Right ventricle myocardium inferior (tissue), 1 donor: ENCODE data around the gene STARD9. TPM values are rescaled to one million over a fixed set of nuclear protein-coding genes. Genes with fewer than 3 reads are reported as not detected.
A peak's percentile ranks its signal among the peaks of the same experiment; 100 is the strongest.

Source experiments
- ATAC-seq: fragments of 200-7000 bp; cut with Tn5 transposase; one replicate; pipeline ENCODE4 v1.9.1; 2020; ENCODE audit warnings: mild to moderate bottlenecking, moderate library complexity
- DNase-seq: peaks from one replicate; pipeline ENCODE4 v3.0.0; 2021; ENCODE audit errors: missing footprints
- intact Hi-C: fragments of 100-400 bp; cut with DNase I; formaldehyde crosslinking; loops from one replicate; pipeline ENCODE4 v1.11.0; 2022
- total RNA-seq: library from RNA; stranded (reverse); fragmentation: NEBNext Ultra II Directional; extraction: Animal tissue kit (Norgen Biotek cat#: 25700); gene quantifications from one replicate; pipeline ENCODE4 v1.2.1, GENCODE V29; 2021
- donor health status: DM: no; HTN: yes; CAD: no; lungs with severe emphysema.

STARD9 gene
- total RNA-seq, 1 donor from 2014 or later: 7.2 TPM

DNA sequence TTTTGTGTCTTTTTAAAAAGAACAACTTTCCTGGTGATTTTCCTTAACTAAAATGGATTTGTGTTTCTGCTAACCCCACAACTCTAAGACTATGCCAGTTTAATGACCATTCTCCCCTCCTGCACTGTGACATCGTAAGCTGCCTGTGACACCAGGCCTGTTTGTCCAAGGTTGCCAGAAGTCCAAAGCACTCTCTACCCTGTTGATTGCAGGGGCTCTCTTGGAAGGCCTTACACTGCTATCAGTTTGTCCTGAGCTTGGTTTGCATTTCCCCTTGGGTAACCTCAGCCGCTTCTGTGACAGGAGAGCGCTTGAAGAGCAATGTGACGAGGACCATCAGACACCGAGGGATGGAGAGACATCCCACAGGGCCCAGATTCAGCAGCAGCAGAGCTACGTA lies 105.7 kb downstream of the STARD9 start:
- ATAC-seq: peak; percentile 41
- DNase-seq: no peak
- intact Hi-C loops: no loop called here

GRCh38 chr15:42686281-42686680 lies 110.9 kb downstream of the STARD9 start:
- ATAC-seq: no peak
- no peak for DNase-seq
- intact Hi-C loops: no loop called here

GRCh38 chr15:42687740-42688139 lies 112.3 kb downstream of the STARD9 start:
- intact Hi-C loops: no loop called here
- ATAC-seq (no peak), DNase-seq (no peak)

GRCh38 chr15:42688301-42688700 lies 112.9 kb downstream of the STARD9 start:
- no peak for ATAC-seq
- no peak for DNase-seq
- intact Hi-C loops: no loop called here

DNA sequence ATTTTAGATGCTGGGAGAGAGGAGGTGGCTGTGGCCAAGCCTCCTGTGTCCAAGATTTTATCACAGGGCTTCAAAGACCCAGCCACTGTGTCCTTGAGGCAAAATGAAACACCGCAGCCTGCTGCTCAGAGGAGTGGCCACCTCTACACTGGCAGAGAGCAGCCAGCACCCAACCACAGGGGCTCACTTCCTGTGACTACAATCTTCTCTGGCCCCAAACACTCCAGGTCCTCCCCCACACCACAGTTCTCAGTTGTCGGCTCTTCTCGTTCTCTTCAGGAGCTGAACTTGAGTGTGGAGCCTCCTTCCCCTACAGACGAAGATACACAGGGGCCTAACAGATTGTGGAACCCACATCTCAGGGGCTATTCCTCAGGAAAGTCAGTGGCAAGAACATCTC lies 115.9 kb downstream of the STARD9 start:
- DNase-seq: no peak
- intact Hi-C loops: no loop called here
- no peak for ATAC-seq

DNA sequence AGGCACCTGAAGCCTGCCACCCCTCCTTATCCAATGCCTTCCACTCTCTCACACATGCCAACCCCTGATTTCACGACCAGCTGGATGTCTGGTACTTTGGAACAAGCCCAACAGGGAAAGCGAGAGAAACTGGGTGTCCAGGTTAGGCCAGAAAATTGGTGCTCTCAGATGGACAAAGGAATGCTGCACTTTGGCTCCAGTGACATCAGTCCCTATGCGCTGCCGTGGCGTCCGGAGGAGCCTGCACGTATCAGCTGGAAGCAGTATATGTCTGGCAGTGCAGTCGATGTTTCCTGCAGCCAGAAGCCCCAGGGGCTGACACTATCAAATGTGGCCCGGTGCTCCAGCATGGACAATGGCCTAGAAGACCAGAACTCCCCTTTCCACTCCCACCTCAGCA lies 116.4 kb downstream of the STARD9 start:
- intact Hi-C loops: no loop called here
- no peak for DNase-seq
- ATAC-seq: no peak

- no peak for DNase-seq
- intact Hi-C loops: no loop called here
- no peak for ATAC-seq
These were observed 117.1 kb downstream of the STARD9 start for GRCh38 chr15:42692536-42692935.

- intact Hi-C loops: no loop called here
- ATAC-seq (no peak), DNase-seq (no peak)
These were observed 117.6 kb downstream of the STARD9 start for GRCh38 chr15:42692997-42693396.

DNA sequence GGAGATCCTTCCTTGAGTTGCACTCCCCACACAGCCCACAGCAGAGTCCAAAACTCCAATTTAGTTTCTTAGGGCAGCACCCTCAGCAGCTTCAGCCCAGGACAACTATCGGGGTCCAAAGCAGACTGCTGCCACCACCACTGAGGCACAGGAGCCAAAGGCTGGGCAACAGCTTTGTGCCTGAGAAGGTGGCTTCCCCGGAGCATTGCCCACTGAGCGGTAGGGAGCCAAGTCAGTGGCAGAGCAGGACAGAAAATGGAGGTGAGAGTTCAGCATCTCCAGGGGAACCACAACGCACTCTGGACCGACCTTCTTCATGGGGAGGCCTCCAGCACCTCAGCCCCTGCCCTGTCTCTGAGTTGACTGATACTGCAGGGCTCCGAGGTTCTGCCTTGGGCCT lies 118.1 kb downstream of the STARD9 start:
- intact Hi-C loops: no loop called here
- DNase-seq (no peak), ATAC-seq (no peak)

- DNase-seq: no peak
- no peak for ATAC-seq
- intact Hi-C loops: no loop called here
These were observed 118.5 kb downstream of the STARD9 start for GRCh38 chr15:42693942-42694341.

- intact Hi-C loops: no loop called here
- DNase-seq: no peak
- no peak for ATAC-seq
These were observed 119.0 kb downstream of the STARD9 start for GRCh38 chr15:42694398-42694797.

DNA sequence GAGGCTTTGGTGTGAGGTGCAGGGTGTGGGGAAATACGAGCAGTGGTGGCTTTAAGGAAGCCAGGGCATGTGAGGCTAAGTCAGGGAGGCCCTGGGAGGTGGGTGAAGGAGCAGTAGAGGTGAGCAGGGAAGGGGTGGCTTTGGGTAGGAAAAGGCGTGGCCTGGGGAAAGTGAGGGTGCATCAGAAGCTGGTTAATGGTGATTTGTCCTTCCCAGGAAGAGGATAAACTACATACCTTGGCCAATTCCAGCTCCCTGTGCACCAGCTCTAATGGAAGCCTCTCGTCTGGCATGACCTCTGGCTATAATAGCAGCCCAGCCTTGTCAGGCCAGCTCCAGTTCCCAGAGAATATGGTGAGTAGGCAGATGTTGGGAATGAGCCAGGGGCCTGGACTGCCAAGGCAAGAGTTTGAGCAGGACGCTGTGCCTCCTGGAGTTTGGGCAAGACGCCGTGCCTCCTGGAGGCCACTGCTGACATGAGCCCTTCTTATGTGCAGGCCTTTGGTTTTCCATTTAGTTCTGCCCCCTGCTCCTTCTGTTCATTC lies 120.2 kb downstream of the STARD9 start:
- DNase-seq: no peak

GRCh38 chr15:42696626-42697025 lies 121.2 kb downstream of the STARD9 start:
- intact Hi-C loops: no loop called here
- ATAC-seq (no peak), DNase-seq (no peak)

More for the DNA sequence above, 120.2 kb downstream of the STARD9 start:
- intact Hi-C loops: no loop called here
- ATAC-seq: no peak

DNA sequence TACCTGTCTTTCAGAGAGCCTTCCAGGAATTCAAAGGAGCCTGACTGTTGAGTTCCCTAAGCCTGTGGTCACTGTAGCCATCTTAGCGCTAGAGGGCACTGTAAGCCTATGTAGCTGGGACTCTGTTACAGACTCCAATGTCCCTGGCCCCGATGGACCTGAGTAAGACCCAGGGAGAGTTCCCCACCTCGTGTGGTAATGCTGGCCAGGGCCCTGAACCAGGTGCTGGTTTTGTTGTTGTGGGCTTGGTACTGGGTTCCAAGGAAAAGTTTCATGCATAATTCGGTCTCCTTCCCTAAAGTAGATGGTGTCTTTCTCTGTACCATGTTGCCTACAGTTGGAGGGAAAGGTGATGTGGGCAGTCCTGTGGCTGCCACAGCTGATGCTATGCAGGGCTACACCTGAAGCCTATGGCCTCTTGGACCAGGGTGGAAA lies 129.1 kb downstream of the STARD9 start:
- ATAC-seq (peak; percentile 84), DNase-seq (no peak)
- intact Hi-C loops: loop anchor here (2.0 kb wide), 1 partner anchor 222 kb away; no protein-coding TSS in a partner anchor

DNA sequence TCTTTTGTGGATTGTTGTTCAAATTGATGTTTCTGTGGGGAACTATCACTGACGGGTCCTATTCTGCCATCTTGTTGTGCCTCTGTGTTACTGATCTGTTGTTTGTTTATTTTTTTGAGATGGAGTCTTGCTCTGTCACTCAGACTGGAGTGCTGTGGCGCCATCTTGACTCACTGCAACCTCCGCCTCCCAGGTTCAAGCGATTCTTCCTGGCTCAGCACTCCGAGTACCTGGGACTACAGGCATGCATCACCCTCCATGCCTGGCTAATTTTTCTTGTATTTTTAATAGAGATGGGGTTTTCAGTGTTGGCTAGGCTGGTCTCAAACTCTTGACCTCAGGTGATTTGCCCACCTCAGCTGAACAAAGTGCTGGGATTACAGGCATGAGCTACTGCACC lies 129.9 kb downstream of the STARD9 start:
- ATAC-seq (no peak), DNase-seq (no peak)
- intact Hi-C loops: loop anchor here (2.0 kb wide), 1 partner anchor 221 kb away; no protein-coding TSS in a partner anchor

GRCh38 chr15:42707068-42707467 lies 131.7 kb downstream of the STARD9 start:
- ATAC-seq: no peak
- no peak for DNase-seq
- intact Hi-C loops: no loop called here

DNA sequence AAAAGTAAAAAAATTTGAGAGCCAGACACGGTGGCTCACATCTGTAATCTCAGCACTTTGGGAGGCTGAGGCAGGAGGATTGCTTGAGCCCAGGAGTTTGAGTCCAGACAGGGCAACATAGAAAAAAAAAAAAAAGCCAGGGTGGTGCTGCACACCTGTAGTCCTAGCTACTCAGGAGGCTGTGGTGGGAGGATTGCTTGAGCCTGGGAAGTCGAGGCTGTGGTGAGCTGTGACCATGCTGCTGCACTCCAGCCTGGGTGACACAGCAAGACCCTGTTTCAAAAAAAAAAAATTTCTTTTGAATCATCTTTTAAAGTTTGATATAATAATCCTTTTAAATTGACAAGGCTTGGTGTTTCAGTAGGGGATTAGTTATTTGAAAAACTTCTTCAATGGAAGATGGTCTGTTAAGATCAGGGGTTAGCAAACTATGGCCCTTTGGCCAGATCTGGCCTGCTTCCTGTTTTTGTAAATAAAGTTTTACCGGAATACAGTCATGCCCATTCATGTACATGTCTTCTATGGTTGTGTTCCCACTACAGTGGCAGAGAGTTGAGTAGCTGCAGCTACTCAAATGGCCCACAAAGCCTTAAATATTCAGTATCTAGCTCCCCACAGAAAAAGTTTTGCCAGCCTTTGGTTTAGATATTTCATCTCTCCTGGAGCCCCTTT lies 132.6 kb downstream of the STARD9 start:
- ATAC-seq: no peak
- intact Hi-C loops: no loop called here
- DNase-seq: no peak

DNA sequence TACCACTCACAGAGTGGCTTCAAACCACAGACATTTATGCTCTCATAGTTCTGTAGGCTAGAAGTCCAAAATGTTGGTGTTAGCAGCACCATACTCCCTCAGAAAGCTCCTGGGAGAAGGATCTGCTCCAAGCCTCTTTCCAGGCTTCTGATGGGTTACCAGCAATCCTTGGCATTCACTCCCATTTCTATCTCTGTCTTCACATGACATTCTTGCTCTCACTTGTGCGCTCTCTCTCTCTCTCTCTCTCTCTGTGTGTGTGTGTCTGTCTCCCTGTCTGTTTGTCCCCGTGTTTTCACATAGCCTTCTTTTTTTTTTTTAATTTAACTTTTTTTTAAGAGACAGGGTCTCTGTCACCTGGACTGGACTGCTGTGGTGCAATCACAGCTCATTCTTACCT lies 135.3 kb downstream of the STARD9 start:
- intact Hi-C loops: no loop called here
- ATAC-seq (peak; percentile 46), DNase-seq (no peak)

- intact Hi-C loops: no loop called here
- no peak for ATAC-seq
- DNase-seq: no peak
These were observed 136.3 kb downstream of the STARD9 start for GRCh38 chr15:42711746-42712145.

GRCh38 chr15:42712584-42712983 lies 137.2 kb downstream of the STARD9 start:
- DNase-seq: no peak
- no peak for ATAC-seq
- intact Hi-C loops: no loop called here

DNA sequence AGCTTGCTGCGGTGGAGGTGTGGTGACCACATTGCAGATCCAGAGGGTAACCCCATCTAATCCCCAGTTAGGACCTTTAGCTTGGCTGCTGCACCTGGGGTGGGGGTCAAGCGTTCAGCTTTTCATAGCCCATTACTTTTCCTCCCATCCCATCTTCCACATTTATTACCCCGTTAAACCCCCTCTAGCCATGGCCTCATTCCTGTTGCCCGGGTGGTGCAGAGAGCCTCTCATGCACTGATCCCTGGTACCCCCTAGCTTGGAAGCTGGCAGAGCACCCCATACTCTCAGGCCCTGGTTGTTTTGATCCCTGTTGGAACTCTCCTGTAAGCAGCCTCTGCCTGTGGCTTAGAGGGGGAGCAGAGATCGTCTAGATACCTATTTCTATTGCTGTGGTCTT lies 140.7 kb downstream of the STARD9 start:
- no peak for ATAC-seq
- DNase-seq: no peak
- intact Hi-C loops: no loop called here
